Mesothelial cell of epicardium (in vitro differentiated cells): ENCODE data around the gene SORBS2. TPM values are rescaled to one million over a fixed set of nuclear protein-coding genes. Genes with fewer than 3 reads are reported as not detected.

Source experiments
- DNase-seq, 2 experiments: peaks; one replicate each; pipeline ENCODE4 v3.0.0; 2021; ENCODE audit warnings: low spot score in 2 of 2; ENCODE audit not compliant: unreplicated experiment in 2 of 2
- H3K27ac Mint-ChIP-seq: 2 replicates; pipeline ENCODE4 v1.8.0; 2021; ENCODE audit warnings: mixed read lengths
- H3K27me3 Mint-ChIP-seq: 2 replicates; pipeline ENCODE4 v1.8.0; 2021; ENCODE audit warnings: low read depth, mixed read lengths
- H3K36me3 Mint-ChIP-seq: 2 replicates; pipeline ENCODE4 v1.8.0; 2021; ENCODE audit warnings: mixed read lengths
- H3K4me1 Mint-ChIP-seq: 2 replicates; pipeline ENCODE4 v1.8.0; 2021; ENCODE audit warnings: mixed read lengths
- H3K4me3 Mint-ChIP-seq: 2 replicates; pipeline ENCODE4 v1.8.0; 2021; ENCODE audit warnings: mild to moderate bottlenecking, moderate library complexity, mixed read lengths
- H3K9me3 Mint-ChIP-seq: 2 replicates; pipeline ENCODE4 v1.8.0; 2021; ENCODE audit warnings: mixed read lengths
- CTCF ChIP-seq: fragments of 200-600 bp; sonication (generic); IDR thresholded peaks from one replicate; pipeline ENCODE4 v1.5.0; 2021; ENCODE audit warnings: antibody characterized with exemption; ENCODE audit not compliant: unreplicated experiment
- total RNA-seq: library from RNA; stranded (reverse); gene quantifications from 3 replicates; pipeline ENCODE4 v1.2.1, GENCODE V29; 2021

The SORBS2 gene
- total RNA-seq, 1 donor from 2014 or later = 11.0 TPM

DNA sequence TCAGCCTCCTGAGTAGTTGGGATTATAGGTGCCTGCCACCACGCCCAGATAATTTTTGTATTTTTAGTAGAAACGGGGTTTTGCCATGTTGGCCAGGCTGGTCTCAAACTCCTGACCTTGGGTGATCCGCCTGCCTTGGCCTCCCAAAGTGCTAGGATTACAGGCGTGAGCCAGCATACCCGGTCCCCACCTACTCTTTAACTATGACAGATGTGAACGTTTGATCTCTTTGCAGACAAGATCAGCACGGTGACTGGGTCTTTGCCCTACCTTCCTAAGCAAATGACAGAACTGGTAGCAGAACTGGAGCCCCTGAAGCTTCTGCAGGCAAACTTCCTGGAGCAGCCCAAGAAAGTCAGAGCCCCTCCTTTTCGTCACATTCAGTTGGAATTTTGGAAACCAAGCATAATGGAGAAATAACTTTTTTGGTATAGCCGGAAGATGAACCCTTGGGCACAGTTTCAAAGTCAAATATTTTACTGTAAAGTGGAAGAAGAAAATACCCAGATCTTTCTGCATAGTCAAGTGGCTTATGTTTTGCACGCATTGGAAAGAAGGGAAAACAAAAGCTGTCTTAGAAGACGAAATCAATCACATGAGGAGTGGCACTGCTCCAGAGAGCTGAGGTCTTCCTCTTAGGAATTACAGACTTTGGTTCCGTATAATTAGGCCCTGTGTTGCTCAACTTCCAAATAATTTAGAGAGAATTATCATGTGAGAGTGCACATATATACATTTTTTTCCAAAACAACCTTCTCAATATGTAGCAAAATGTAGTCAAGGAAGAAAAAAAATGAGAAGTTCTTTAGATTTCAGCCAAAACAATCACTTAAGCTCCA is 90.6 kb downstream of the SORBS2 start:
- Mint-ChIP-seq H3K4me3 (no peak overlapping the region), H3K4me1 (peaks cover 22% of the 10 kb centered on the region), H3K36me3 (no peaks in the 10 kb centered on the region), H3K27ac (peak overlapping the region; percentile 45), H3K9me3 (no peaks in the 10 kb centered on the region), H3K27me3 (no peaks in the 10 kb centered on the region)
- TF ChIP-seq CTCF = no peak
- no peak for DNase-seq

DNA sequence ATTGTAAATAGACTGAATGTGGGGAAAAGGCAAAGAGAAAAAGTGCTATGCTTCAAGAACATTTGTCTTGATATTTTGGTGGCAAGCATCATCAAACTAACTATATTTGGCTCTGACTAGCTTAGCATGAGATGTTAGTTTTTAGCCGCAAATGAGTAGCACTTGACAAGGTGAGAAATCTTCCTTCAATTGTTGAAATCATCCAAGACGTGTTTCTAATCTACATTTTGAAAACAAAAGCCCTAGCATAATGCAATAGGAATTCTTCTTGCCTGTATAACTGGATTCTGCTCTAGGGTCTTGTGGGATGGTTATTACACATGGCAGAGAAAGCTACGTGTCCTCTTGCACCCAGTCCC is 92.5 kb downstream of the SORBS2 start:
- DNase-seq = no peak
- Mint-ChIP-seq H3K27me3 (peaks cover under 1% of the 10 kb centered on the region), H3K36me3 (no peaks in the 10 kb centered on the region), H3K9me3 (no peaks in the 10 kb centered on the region), H3K4me3 (no peak overlapping the region), H3K4me1 (peaks cover 22% of the 10 kb centered on the region), H3K27ac (no peak overlapping the region)
- TF ChIP-seq CTCF = no peak

DNA sequence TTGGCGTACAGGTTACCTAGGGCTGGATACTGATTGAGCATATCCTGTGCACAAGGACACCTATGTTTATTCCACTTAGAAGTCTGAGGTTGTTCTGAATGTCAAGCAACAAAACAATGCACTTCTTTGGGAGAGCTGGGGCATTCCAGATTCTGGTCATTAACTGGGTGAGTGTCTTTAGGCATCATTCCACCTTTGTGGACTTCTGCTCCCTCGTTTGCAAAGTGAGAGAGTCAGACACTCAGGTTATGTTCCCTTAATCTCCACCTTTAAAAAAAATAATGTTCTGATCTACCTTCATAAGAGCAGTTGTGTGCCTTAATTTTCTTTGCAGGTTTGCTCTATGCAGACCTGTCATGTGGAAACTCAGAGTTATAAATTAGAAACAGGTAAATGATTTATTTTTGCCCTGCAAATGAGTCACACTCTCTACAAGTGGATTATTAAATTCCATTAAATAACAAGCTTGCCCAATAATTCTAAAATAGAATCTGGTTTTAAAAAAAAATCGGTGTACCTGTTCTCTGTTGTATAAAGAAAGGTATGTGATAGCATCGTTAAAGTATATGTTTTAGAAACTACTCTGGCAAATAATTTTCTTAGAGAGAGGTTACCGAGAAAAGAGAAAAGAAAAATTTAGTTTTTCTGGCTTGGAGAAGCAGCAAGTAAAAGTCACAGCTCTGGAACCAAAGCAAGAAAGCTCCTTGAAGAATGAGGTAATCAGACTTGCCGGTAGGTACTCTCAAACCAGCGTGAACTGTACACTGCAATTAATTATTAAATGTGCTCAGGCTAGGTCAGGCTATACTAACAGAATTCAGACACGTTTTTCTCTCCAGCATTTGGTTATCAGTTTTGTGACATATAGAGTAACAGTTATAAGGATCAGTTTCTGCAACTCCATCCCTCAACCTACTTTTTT is 93.2 kb downstream of the SORBS2 start:
- TF ChIP-seq CTCF = no peak
- no peaks in the 10 kb centered on the region for H3K36me3 Mint-ChIP-seq
- H3K9me3 Mint-ChIP-seq = no peaks in the 10 kb centered on the region
- no peak overlapping the region for H3K27ac Mint-ChIP-seq
- peaks cover 3% of the 10 kb centered on the region for H3K27me3 Mint-ChIP-seq
- H3K4me1 Mint-ChIP-seq = peaks cover 22% of the 10 kb centered on the region
- no peak overlapping the region for H3K4me3 Mint-ChIP-seq
- DNase-seq = no peak

GRCh38 chr4:185717377-185717741 is 94.6 kb downstream of the SORBS2 start:
- H3K4me1 Mint-ChIP-seq = peaks cover 20% of the 10 kb centered on the region
- no peak for DNase-seq
- H3K9me3 Mint-ChIP-seq = no peaks in the 10 kb centered on the region
- no peak overlapping the region for H3K27ac Mint-ChIP-seq
- no peak for TF ChIP-seq CTCF
- H3K36me3 Mint-ChIP-seq = no peaks in the 10 kb centered on the region
- H3K27me3 Mint-ChIP-seq = peaks cover 7% of the 10 kb centered on the region
- H3K4me3 Mint-ChIP-seq = no peak overlapping the region

DNA sequence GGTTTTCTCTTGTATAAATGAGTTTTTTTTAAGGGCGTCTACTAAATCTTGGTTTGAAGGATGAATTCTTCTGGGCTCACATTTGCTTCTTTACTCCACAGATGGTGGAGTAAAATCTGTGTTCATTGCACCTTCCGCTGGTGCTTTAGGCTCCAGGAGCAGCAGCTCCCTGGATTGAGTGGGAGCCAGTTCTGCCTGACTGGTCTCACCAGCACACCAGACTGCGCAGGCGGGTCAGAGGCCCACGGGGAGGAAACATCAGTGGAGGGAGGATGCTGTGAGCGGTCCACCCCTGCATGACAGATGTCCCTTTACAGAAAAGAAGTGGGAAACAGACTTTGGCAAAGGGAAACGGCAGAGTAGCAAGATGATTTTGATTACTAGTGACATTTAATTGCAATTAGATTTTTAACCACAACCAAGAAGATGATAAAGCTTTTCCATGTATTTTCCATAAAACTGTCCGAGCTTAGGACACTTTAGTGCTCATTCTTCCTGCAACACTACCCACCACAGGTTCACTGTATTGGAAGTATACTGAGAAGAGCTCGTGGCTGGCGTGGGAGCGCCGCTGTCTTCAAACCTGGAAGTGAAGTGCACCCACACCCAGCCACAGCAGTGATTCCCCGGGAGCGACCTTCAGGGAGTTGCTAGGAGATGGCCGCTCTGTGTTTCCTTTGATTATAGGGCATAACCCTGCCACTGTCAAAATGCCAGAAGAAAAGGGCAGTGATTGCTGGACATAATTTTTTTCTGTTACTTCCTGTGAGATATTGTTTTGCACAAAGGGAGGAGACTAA is 95.2 kb downstream of the SORBS2 start:
- no peak for TF ChIP-seq CTCF
- no peaks in the 10 kb centered on the region for H3K36me3 Mint-ChIP-seq
- H3K4me3 Mint-ChIP-seq = no peak overlapping the region
- H3K4me1 Mint-ChIP-seq = peaks cover 18% of the 10 kb centered on the region
- H3K27ac Mint-ChIP-seq = no peak overlapping the region
- DNase-seq = no peak
- H3K27me3 Mint-ChIP-seq = peaks cover 7% of the 10 kb centered on the region
- no peaks in the 10 kb centered on the region for H3K9me3 Mint-ChIP-seq
